HepG2 (cell line): ENCODE measurements around the gene SGTB. TPM values are rescaled to one million over a fixed set of nuclear protein-coding genes. Genes with fewer than 3 reads are reported as not detected.
A peak's percentile ranks its signal among the peaks of the same experiment; 100 is the strongest.

Experiments
- CAMTA2 ChIP-seq: sonication (generic); formaldehyde crosslinking; IDR thresholded peaks from 2 replicates; pipeline ENCODE4 v1.4.0; 2020; ENCODE audit warnings: mild to moderate bottlenecking, missing genetic modification reagents, borderline replicate concordance
- CENPX ChIP-seq: sonication (generic); formaldehyde crosslinking; IDR thresholded peaks from 2 replicates; pipeline ENCODE4 v1.9.0; 2021; ENCODE audit warnings: mild to moderate bottlenecking, missing genetic modification reagents, moderate library complexity
- NR1H2 ChIP-seq: sonication (generic); formaldehyde crosslinking; IDR thresholded peaks from 2 replicates; pipeline ENCODE4 v1.8.1; 2022; ENCODE audit warnings: low read depth, missing genetic modification reagents, borderline replicate concordance
- POGZ ChIP-seq: sonication (generic); formaldehyde crosslinking; IDR thresholded peaks from 2 replicates; pipeline ENCODE4 v1.4.0; 2020; ENCODE audit warnings: mild to moderate bottlenecking, missing genetic modification reagents
- SP5 ChIP-seq: IDR thresholded peaks from 2 replicates; pipeline ENCODE4 v1.6.1; 2016; ENCODE audit warnings: low read depth, borderline replicate concordance
- SYNCRIP ChIP-seq: fragments of 200-400 bp; formaldehyde crosslinking; IDR thresholded peaks from 2 replicates; pipeline ENCODE4 v1.6.1; 2018; ENCODE audit warnings: mild to moderate bottlenecking, low read depth, low read length; ENCODE audit not compliant: insufficient read depth
- TBP ChIP-seq: sonication (generic); formaldehyde crosslinking; IDR thresholded peaks from 2 replicates; pipeline ENCODE4 v1.5.0; 2020; ENCODE audit warnings: missing genetic modification reagents
- TCF12 ChIP-seq, 2 experiments: fragments of 450-650 bp in 1 of 2; sonication (generic) in 1 of 2; formaldehyde crosslinking in 1 of 2; IDR thresholded peaks; 2 replicates each; pipeline versions ENCODE4 v1.6.1 to v1.8.0; 2017 to 2022; ENCODE audit warnings: antibody characterized with exemption in 1 of 2, mild to moderate bottlenecking in 1 of 2, missing genetic modification reagents in 1 of 2, moderate library complexity in 1 of 2
- U2AF2 ChIP-seq: fragments of 200-400 bp; formaldehyde crosslinking; IDR thresholded peaks from 2 replicates; pipeline ENCODE4 v1.6.1; 2017; ENCODE audit warnings: low read depth, mild to moderate bottlenecking, low read length
- ZEB1 ChIP-seq: IDR thresholded peaks from 2 replicates; pipeline ENCODE4 v1.6.1; 2012; ENCODE audit warnings: mild to moderate bottlenecking, low read depth, inconsistent platforms; ENCODE audit not compliant: insufficient replicate concordance
- ZMYM2 ChIP-seq: sonication (generic); formaldehyde crosslinking; IDR thresholded peaks from 2 replicates; pipeline ENCODE4 v1.8.0; 2022; ENCODE audit warnings: mild to moderate bottlenecking, missing genetic modification reagents
- ZNF10 ChIP-seq: sonication (generic); formaldehyde crosslinking; IDR thresholded peaks from 2 replicates; pipeline ENCODE4 v1.4.0; 2020; ENCODE audit warnings: mild to moderate bottlenecking, low read depth, missing genetic modification reagents, borderline replicate concordance
- ZNF207 ChIP-seq: fragments of 450-650 bp; IDR thresholded peaks from 2 replicates; pipeline ENCODE4 v1.6.1; 2016; ENCODE audit warnings: antibody characterized with exemption, borderline replicate concordance
- ZNF703 ChIP-seq: sonication (generic); formaldehyde crosslinking; IDR thresholded peaks from 2 replicates; pipeline ENCODE4 v1.5.1; 2020; ENCODE audit warnings: missing genetic modification reagents, mild to moderate bottlenecking, moderate library complexity, borderline replicate concordance
- ZNF713 ChIP-seq: sonication (generic); formaldehyde crosslinking; IDR thresholded peaks from 2 replicates; pipeline ENCODE4 v1.4.0; 2020; ENCODE audit warnings: mild to moderate bottlenecking, missing genetic modification reagents
- polyA plus RNA-seq, 8 experiments: library from polyadenylated mRNA; depleted of rRNA in 3 of 8; stranded (reverse) in 7 of 8; unstranded in 1 of 8; fragments of >200 nt; fragmentation: Illumina TruSeq in 4 of 8; extraction: Trizol in 4 of 8; gene quantifications; 2 replicates each; pipeline versions ENCODE4 v1.2.1 to v1.2.3, GENCODE V29; 2011 to 2016; ENCODE audit warnings: low read depth in 4 of 8, missing spikeins in 1 of 8, mixed read lengths in 1 of 8; ENCODE audit not compliant: insufficient read depth in 1 of 8
- total RNA-seq, 5 experiments: library from RNA; depleted of rRNA; stranded (reverse); fragments of >200 nt; fragmentation: Illumina TruSeq; extraction: Trizol; gene quantifications; 2 replicates each; pipeline ENCODE4 v1.2.3, GENCODE V29; 2016; ENCODE audit warnings: low read depth in 1 of 5
- TF ChIP-seq, protein P1 (sequence below): sonication (generic); formaldehyde crosslinking; IDR thresholded peaks from 2 replicates; pipeline ENCODE4 v1.4.0; 2020; ENCODE audit warnings: missing genetic modification reagents
- TF ChIP-seq, protein P2 (sequence below): sonication (generic); formaldehyde crosslinking; IDR thresholded peaks from 2 replicates; pipeline ENCODE4 v1.4.0; 2020; ENCODE audit warnings: missing genetic modification reagents
- TF ChIP-seq, protein P3 (sequence below): sonication (generic); formaldehyde crosslinking; IDR thresholded peaks from 2 replicates; pipeline ENCODE4 v1.8.0; 2022; ENCODE audit warnings: low read depth, missing genetic modification reagents
- TF ChIP-seq, protein P4 (sequence below): sonication (generic); formaldehyde crosslinking; IDR thresholded peaks from 2 replicates; pipeline ENCODE4 v1.5.0; 2020; ENCODE audit warnings: mild to moderate bottlenecking, missing genetic modification reagents, borderline replicate concordance
- TF ChIP-seq, protein P5 (sequence below): sonication (generic); formaldehyde crosslinking; IDR thresholded peaks from 2 replicates; pipeline ENCODE4 v1.5.1; 2020; ENCODE audit warnings: missing genetic modification reagents, mild to moderate bottlenecking, borderline replicate concordance

The SGTB gene
- total and polyA plus RNA-seq, 2 of the 13 experiments (the other 11 are each of a cell fraction or from before 2014, with no cell fraction given), result 5.2 to 11.2 TPM

DNA sequence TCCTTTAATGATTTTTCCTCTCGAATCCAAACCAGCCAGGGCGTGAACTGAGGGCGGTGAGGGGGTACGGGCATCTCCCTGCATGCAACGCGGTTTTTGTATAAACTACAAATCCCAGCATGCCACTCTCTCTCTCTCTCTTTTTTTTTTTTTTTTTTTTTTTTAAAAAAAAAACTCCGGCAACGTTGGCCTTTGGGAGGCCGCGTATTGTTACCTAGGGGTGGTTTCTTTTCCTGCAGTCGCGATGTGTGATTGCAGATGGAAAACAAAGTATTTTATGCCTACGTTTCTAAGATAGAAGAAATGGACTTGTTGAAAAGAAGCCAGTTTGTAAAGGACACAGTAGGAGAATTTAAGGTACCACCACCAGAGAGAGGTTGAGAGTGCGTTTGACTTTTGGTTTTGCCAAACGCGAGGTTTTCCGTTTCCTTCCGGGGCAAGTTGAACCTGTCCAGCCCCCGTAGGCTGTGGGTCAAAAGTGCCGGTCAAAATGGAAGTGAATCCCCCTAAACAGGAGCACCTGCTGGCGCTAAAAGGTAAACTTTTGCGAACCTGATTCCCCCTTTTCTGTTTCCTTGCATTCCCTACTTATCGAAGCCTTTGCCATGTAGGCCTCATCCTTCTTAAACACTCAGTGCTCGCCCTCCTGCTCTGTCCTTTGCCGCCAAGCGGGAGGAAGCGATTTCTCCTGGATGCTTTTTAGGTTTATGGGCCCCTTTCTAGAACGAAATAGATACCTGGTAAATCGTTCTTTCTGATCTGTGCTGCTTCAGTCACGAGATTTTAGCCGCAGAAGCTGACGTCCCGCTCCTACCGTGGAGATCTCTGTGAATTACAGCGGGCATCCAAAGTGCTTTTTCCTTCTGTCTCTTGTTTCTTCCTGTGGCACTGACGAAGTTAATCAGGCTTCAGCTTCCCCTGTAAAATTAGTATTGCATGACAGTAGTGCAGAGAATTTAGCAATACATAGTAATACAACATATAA is 97.0 kb downstream of the SGTB start, which contains the start of the genes SHLD3 and TRAPPC13 (continued):
- TF ChIP-seq, protein P1, sequence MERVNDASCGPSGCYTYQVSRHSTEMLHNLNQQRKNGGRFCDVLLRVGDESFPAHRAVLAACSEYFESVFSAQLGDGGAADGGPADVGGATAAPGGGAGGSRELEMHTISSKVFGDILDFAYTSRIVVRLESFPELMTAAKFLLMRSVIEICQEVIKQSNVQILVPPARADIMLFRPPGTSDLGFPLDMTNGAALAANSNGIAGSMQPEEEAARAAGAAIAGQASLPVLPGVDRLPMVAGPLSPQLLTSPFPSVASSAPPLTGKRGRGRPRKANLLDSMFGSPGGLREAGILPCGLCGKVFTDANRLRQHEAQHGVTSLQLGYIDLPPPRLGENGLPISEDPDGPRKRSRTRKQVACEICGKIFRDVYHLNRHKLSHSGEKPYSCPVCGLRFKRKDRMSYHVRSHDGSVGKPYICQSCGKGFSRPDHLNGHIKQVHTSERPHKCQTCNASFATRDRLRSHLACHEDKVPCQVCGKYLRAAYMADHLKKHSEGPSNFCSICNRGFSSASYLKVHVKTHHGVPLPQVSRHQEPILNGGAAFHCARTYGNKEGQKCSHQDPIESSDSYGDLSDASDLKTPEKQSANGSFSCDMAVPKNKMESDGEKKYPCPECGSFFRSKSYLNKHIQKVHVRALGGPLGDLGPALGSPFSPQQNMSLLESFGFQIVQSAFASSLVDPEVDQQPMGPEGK (CRISPR knock-in tag), result peak; percentile 39; the same call in 1 of the 2 replicates
- TF ChIP-seq CAMTA2 (no peak), SP5 (CRISPR knock-in tag) (no peak), U2AF2 (0 out of 2 replicates have a peak, but pooled peaks have one; percentile 4), NR1H2 (CRISPR knock-in tag) (no peak), CENPX (CRISPR knock-in tag) (no peak), ZNF713 (CRISPR knock-in tag) (no peak), POGZ (0 out of 2 replicates have a peak, but pooled peaks have one; percentile 14), SYNCRIP (no peak), TCF12 (IDR thresholded peaks at IDR 0.05) (no peak), TCF12 (CRISPR knock-in tag; IDR thresholded peaks at IDR 0.05) (no peak), ZNF703 (CRISPR knock-in tag) (no peak), ZEB1 (peak; percentile 60), ZMYM2 (CRISPR knock-in tag) (no peak), TBP (CRISPR knock-in tag) (no peak), ZNF10 (CRISPR knock-in tag) (no peak), ZNF207 (no peak)
- TF ChIP-seq, protein P2, sequence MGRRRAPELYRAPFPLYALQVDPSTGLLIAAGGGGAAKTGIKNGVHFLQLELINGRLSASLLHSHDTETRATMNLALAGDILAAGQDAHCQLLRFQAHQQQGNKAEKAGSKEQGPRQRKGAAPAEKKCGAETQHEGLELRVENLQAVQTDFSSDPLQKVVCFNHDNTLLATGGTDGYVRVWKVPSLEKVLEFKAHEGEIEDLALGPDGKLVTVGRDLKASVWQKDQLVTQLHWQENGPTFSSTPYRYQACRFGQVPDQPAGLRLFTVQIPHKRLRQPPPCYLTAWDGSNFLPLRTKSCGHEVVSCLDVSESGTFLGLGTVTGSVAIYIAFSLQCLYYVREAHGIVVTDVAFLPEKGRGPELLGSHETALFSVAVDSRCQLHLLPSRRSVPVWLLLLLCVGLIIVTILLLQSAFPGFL, result no peak
- TF ChIP-seq, protein P3, sequence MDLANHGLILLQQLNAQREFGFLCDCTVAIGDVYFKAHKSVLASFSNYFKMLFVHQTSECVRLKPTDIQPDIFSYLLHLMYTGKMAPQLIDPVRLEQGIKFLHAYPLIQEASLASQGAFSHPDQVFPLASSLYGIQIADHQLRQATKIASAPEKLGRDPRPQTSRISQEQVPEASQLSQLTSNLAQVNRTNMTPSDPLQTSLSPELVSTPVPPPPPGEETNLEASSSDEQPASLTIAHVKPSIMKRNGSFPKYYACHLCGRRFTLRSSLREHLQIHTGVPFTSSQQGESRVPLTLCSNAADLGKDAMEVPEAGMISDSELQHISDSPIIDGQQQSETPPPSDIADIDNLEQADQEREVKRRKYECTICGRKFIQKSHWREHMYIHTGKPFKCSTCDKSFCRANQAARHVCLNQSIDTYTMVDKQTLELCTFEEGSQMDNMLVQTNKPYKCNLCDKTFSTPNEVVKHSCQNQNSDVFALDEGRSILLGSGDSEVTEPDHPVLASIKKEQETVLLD (CRISPR knock-in tag), result no peak
- TF ChIP-seq, protein P4, sequence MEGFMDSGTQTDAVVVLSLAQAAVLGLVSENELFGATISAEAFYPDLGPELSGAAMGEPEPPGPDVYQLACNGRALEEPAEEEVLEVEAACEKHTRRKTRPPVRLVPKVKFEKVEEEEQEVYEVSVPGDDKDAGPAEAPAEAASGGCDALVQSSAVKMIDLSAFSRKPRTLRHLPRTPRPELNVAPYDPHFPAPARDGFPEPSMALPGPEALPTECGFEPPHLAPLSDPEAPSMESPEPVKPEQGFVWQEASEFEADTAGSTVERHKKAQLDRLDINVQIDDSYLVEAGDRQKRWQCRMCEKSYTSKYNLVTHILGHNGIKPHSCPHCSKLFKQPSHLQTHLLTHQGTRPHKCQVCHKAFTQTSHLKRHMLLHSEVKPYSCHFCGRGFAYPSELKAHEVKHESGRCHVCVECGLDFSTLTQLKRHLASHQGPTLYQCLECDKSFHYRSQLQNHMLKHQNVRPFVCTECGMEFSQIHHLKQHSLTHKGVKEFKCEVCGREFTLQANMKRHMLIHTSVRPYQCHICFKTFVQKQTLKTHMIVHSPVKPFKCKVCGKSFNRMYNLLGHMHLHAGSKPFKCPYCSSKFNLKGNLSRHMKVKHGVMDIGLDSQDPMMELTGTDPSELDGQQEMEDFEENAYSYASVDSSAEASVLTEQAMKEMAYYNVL, result no peak
- TF ChIP-seq, protein P5, sequence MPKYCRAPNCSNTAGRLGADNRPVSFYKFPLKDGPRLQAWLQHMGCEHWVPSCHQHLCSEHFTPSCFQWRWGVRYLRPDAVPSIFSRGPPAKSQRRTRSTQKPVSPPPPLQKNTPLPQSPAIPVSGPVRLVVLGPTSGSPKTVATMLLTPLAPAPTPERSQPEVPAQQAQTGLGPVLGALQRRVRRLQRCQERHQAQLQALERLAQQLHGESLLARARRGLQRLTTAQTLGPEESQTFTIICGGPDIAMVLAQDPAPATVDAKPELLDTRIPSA (CRISPR knock-in tag), result no peak
